Transverse colon (tissue), 3 donors: ENCODE results near the gene MYO18B.

Experiments
- CTCF ChIP-seq, 5 experiments: fragments of 200-600 bp in 3 of 5; fragments of 450-650 bp in 2 of 5; sonication (generic) in 3 of 5; IDR thresholded peaks; 1 replicate in 2 of 5; 2 replicates in 3 of 5; pipeline ENCODE4 v1.5.1; 2016 to 2017; ENCODE audit warnings: antibody characterized with exemption in 5 of 5, inconsistent platforms in 3 of 5, mild to moderate bottlenecking in 2 of 5, moderate library complexity in 1 of 5
- POLR2A ChIP-seq: fragments of 450-650 bp; IDR thresholded peaks from one replicate; pipeline ENCODE4 v1.6.1; 2016; ENCODE audit warnings: antibody characterized with exemption, mild to moderate bottlenecking, moderate library complexity

GRCh38 chr22:25779890-25780289 is 37.9 kb downstream of the MYO18B start:
- TF ChIP-seq CTCF (IDR thresholded peaks at IDR 0.05) (no peak), POLR2A (no peak)
